Sigmoid colon (tissue), 4 donors: Measurements from ENCODE around the gene CFD.

Experiments used
- EP300 ChIP-seq, 4 donors: sonication (generic); formaldehyde crosslinking; IDR thresholded peaks; one replicate each; pipeline ENCODE4 v1.6.1; 2017; ENCODE audit warnings: antibody characterized with exemption in 4 of 4
- POLR2AphosphoS5 ChIP-seq, 4 donors: sonication (generic); formaldehyde crosslinking; IDR thresholded peaks; one replicate each; pipeline ENCODE4 v1.6.1; 2017; ENCODE audit warnings: antibody characterized with exemption in 4 of 4
- TF ChIP-seq, protein P1 (sequence below), 4 experiments: fragments of 450-650 bp in 3 of 4; fragments of 200-600 bp in 1 of 4; IDR thresholded peaks; one replicate each; pipeline ENCODE4 v1.5.1; 2016 to 2019; ENCODE audit warnings: antibody characterized with exemption in 4 of 4, mild to moderate bottlenecking in 3 of 4, moderate library complexity in 2 of 4

DNA sequence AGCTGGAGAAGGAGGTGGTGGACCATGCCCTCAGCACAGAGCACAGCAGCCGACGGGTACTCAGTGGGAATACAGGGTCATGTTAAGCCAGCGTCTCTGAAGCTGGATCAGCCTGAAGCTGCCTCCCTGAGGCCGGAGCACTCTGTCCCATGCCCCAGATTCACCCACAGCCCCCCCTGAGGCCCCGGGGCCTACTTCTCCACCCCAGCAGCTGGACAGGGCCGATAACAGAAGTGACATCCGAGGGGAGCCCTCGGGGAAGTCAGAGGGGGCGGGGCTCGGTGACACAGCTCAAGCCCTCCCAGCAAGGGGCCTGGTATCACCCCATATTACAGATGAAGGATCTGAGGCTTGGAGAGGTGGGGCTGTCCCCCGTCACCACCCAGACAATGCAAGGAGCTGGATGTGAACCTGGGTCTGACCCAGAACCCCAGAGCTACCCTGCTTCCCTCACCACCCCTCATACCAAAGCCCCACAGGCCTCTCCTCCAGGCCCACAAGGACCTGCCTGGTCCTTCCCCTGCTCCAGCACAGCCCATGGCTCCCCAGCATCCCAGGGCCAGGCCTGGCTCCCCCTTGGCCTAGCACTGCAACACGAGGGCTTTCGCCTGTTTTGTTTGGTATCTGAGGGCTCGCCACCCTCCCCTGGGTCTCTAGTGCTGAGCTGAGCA lies 47.9 kb downstream of the CFD start:
- TF ChIP-seq, protein P1, sequence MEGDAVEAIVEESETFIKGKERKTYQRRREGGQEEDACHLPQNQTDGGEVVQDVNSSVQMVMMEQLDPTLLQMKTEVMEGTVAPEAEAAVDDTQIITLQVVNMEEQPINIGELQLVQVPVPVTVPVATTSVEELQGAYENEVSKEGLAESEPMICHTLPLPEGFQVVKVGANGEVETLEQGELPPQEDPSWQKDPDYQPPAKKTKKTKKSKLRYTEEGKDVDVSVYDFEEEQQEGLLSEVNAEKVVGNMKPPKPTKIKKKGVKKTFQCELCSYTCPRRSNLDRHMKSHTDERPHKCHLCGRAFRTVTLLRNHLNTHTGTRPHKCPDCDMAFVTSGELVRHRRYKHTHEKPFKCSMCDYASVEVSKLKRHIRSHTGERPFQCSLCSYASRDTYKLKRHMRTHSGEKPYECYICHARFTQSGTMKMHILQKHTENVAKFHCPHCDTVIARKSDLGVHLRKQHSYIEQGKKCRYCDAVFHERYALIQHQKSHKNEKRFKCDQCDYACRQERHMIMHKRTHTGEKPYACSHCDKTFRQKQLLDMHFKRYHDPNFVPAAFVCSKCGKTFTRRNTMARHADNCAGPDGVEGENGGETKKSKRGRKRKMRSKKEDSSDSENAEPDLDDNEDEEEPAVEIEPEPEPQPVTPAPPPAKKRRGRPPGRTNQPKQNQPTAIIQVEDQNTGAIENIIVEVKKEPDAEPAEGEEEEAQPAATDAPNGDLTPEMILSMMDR (IDR thresholded peaks at IDR 0.05): no peak
- TF ChIP-seq POLR2AphosphoS5 (IDR thresholded peaks at IDR 0.05): no peak
- no peak for TF ChIP-seq EP300 (IDR thresholded peaks at IDR 0.05)
